HepG2 (cell line): ENCODE measurements around the gene PLEKHA6. TPM values are rescaled to one million over a fixed set of nuclear protein-coding genes. Genes with fewer than 3 reads are reported as not detected.

Source experiments
- ELF3 ChIP-seq: IDR thresholded peaks from 2 replicates; pipeline ENCODE4 v1.6.1; 2016; ENCODE audit warnings: missing genetic modification reagents, missing compliant biosample characterization
- ESRRA ChIP-seq: sonication (generic); formaldehyde crosslinking; IDR thresholded peaks from 2 replicates; pipeline ENCODE4 v1.5.1; 2020; ENCODE audit warnings: mild to moderate bottlenecking, low read depth, missing genetic modification reagents
- KIAA2018 ChIP-seq: sonication (generic); formaldehyde crosslinking; IDR thresholded peaks from 2 replicates; pipeline ENCODE4 v1.5.0; 2020; ENCODE audit warnings: mild to moderate bottlenecking, missing genetic modification reagents, borderline replicate concordance
- KMT2A ChIP-seq: sonication (generic); formaldehyde crosslinking; IDR thresholded peaks from 2 replicates; pipeline ENCODE4 v1.4.0; 2020; ENCODE audit warnings: missing genetic modification reagents
- MED1 ChIP-seq: sonication (generic); formaldehyde crosslinking; IDR thresholded peaks from 2 replicates; pipeline ENCODE4 v1.4.0; 2020; ENCODE audit warnings: missing genetic modification reagents
- MIER3 ChIP-seq: IDR thresholded peaks from 2 replicates; pipeline ENCODE4 v1.6.1; 2016; ENCODE audit warnings: missing compliant biosample characterization, borderline replicate concordance
- RAD51 ChIP-seq: fragments of 450-650 bp; IDR thresholded peaks from 2 replicates; pipeline ENCODE4 v1.6.1; 2016; ENCODE audit warnings: borderline replicate concordance
- SP2 ChIP-seq: sonication (generic); formaldehyde crosslinking; IDR thresholded peaks from 2 replicates; pipeline ENCODE4 v1.5.1; 2020; ENCODE audit warnings: mild to moderate bottlenecking, missing genetic modification reagents
- SRF ChIP-seq: IDR thresholded peaks from 2 replicates; pipeline ENCODE4 v1.6.1; 2011; ENCODE audit warnings: mild to moderate bottlenecking, low read depth, low read length, moderate library complexity
- ZBTB43 ChIP-seq: sonication (generic); formaldehyde crosslinking; conservative IDR thresholded peaks from 2 replicates; pipeline ENCODE4 v1.4.0; 2020; ENCODE audit warnings: missing genetic modification reagents
- ZNF225 ChIP-seq: sonication (generic); formaldehyde crosslinking; IDR thresholded peaks from 2 replicates; pipeline ENCODE4 v1.4.0; 2020; ENCODE audit warnings: mild to moderate bottlenecking, missing genetic modification reagents
- ZNF263 ChIP-seq: sonication (generic); formaldehyde crosslinking; IDR thresholded peaks from 2 replicates; pipeline ENCODE4 v1.4.0; 2020; ENCODE audit warnings: missing genetic modification reagents
- ZNF691 ChIP-seq: sonication (generic); formaldehyde crosslinking; IDR thresholded peaks from 2 replicates; pipeline ENCODE4 v1.4.0; 2020; ENCODE audit warnings: missing genetic modification reagents, low read depth, mild to moderate bottlenecking, borderline replicate concordance
- ZSCAN9 ChIP-seq: IDR thresholded peaks from 2 replicates; pipeline ENCODE4 v1.6.1; 2016; ENCODE audit warnings: borderline replicate concordance
- polyA plus RNA-seq, 8 experiments: library from polyadenylated mRNA; depleted of rRNA in 3 of 8; stranded (reverse) in 7 of 8; unstranded in 1 of 8; fragments of >200 nt; fragmentation: Illumina TruSeq in 4 of 8; extraction: Trizol in 4 of 8; gene quantifications; 2 replicates each; pipeline versions ENCODE4 v1.2.1 to v1.2.3, GENCODE V29; 2011 to 2016; ENCODE audit warnings: low read depth in 4 of 8, missing spikeins in 1 of 8, mixed read lengths in 1 of 8; ENCODE audit not compliant: insufficient read depth in 1 of 8
- total RNA-seq, 5 experiments: library from RNA; depleted of rRNA; stranded (reverse); fragments of >200 nt; fragmentation: Illumina TruSeq; extraction: Trizol; gene quantifications; 2 replicates each; pipeline ENCODE4 v1.2.3, GENCODE V29; 2016; ENCODE audit warnings: low read depth in 1 of 5
- TF ChIP-seq, protein P1 (sequence below): IDR thresholded peaks from 2 replicates; pipeline ENCODE4 v1.6.1; 2016; ENCODE audit warnings: missing genetic modification reagents, missing compliant biosample characterization
- TF ChIP-seq, protein P2 (sequence below): sonication (generic); formaldehyde crosslinking; conservative IDR thresholded peaks from 2 replicates; pipeline ENCODE4 v1.8.0; 2022; ENCODE audit warnings: mild to moderate bottlenecking, moderate library complexity, missing genetic modification reagents

The PLEKHA6 gene
- total and polyA plus RNA-seq, 2 of the 13 experiments (the other 11 are each of a cell fraction or from before 2014, with no cell fraction given): 5.3 to 11.4 TPM

GRCh38 chr1:204254031-204254661 lies 105.6 kb downstream of the PLEKHA6 start (continued):
- TF ChIP-seq ZNF691 (CRISPR knock-in tag) (peak; percentile 74; the same call in 1 of the 2 replicates), MED1 (CRISPR knock-in tag) (peak; percentile 78), MIER3 (CRISPR knock-in tag) (peak; percentile 95), RAD51 (peak; percentile 54), ZBTB43 (CRISPR knock-in tag) (0 out of 2 replicates have a peak, but pooled peaks have one; percentile 31), ZNF225 (CRISPR knock-in tag) (peak; percentile 63; the same call in 1 of the 2 replicates), KMT2A (peak; percentile 37; the same call in 1 of the 2 replicates), ESRRA (no peak), KIAA2018 (CRISPR knock-in tag) (no peak; the same call in 1 of the 2 replicates), ZNF263 (no peak), ELF3 (CRISPR knock-in tag) (peak; percentile 81), ZSCAN9 (CRISPR knock-in tag) (peak; percentile 91; the same call in 1 of the 2 replicates), SP2 (CRISPR knock-in tag) (no peak), SRF (no peak)
- TF ChIP-seq, protein P1, sequence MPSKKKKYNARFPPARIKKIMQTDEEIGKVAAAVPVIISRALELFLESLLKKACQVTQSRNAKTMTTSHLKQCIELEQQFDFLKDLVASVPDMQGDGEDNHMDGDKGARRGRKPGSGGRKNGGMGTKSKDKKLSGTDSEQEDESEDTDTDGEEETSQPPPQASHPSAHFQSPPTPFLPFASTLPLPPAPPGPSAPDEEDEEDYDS (CRISPR knock-in tag): no peak
- TF ChIP-seq, protein P2, sequence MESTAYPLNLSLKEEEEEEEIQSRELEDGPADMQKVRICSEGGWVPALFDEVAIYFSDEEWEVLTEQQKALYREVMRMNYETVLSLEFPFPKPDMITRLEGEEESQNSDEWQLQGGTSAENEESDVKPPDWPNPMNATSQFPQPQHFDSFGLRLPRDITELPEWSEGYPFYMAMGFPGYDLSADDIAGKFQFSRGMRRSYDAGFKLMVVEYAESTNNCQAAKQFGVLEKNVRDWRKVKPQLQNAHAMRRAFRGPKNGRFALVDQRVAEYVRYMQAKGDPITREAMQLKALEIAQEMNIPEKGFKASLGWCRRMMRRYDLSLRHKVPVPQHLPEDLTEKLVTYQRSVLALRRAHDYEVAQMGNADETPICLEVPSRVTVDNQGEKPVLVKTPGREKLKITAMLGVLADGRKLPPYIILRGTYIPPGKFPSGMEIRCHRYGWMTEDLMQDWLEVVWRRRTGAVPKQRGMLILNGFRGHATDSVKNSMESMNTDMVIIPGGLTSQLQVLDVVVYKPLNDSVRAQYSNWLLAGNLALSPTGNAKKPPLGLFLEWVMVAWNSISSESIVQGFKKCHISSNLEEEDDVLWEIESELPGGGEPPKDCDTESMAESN: no peak
